GM23248 (cell line): ENCODE data around the gene RFNG. TPM values are rescaled to one million over a fixed set of nuclear protein-coding genes. Genes with fewer than 3 reads are reported as not detected.

ENCODE experiments used
- DNase-seq: peaks from one replicate; pipeline ENCODE4 v3.0.0-alpha.2; 2015
- H2AFZ ChIP-seq: fragments of 200-600 bp; sonication (generic); 2 replicates; pipeline ENCODE4 v1.6.1; 2016; ENCODE audit warnings: antibody characterized with exemption
- H3F3A ChIP-seq: fragments of 200-600 bp; sonication (generic); 2 replicates; pipeline ENCODE4 v1.6.1; 2016; ENCODE audit warnings: mild to moderate bottlenecking, antibody characterized with exemption, mixed run types; ENCODE audit not compliant: insufficient read depth
- H3K27ac ChIP-seq: fragments of 200-600 bp; sonication (generic); 2 replicates; pipeline ENCODE4 v1.5.1; 2016; ENCODE audit warnings: mild to moderate bottlenecking
- H3K27me3 ChIP-seq: fragments of 200-600 bp; sonication (generic); replicated peaks from 2 replicates; pipeline ENCODE4 v1.6.1; 2016; ENCODE audit warnings: mild to moderate bottlenecking; ENCODE audit not compliant: insufficient read depth
- H3K36me3 ChIP-seq: fragments of 200-600 bp; sonication (generic); 2 replicates; pipeline ENCODE4 v1.6.1; 2016; ENCODE audit warnings: low read depth, mild to moderate bottlenecking
- H3K4me1 ChIP-seq: fragments of 200-600 bp; sonication (generic); 2 replicates; pipeline ENCODE4 v1.6.1; 2016; ENCODE audit warnings: mild to moderate bottlenecking; ENCODE audit not compliant: insufficient read depth
- H3K4me2 ChIP-seq: fragments of 200-600 bp; sonication (generic); one replicate; pipeline ENCODE4 v1.6.1; 2016; ENCODE audit warnings: mild to moderate bottlenecking; ENCODE audit not compliant: unreplicated experiment
- H3K4me3 ChIP-seq: fragments of 200-600 bp; sonication (generic); 2 replicates; pipeline ENCODE4 v1.5.1; 2016; ENCODE audit warnings: mild to moderate bottlenecking
- H3K79me2 ChIP-seq: fragments of 200-600 bp; sonication (generic); 2 replicates; pipeline ENCODE4 v1.6.1; 2016; ENCODE audit warnings: mild to moderate bottlenecking; ENCODE audit not compliant: insufficient read depth
- H3K9ac ChIP-seq: fragments of 200-600 bp; sonication (generic); 2 replicates; pipeline ENCODE4 v1.6.1; 2016; ENCODE audit warnings: mild to moderate bottlenecking
- H3K9me2 ChIP-seq: fragments of 200-600 bp; sonication (generic); 2 replicates; pipeline ENCODE4 v1.6.1; 2016; ENCODE audit warnings: mixed run types, mild to moderate bottlenecking, moderate library complexity; ENCODE audit not compliant: insufficient read depth
- H3K9me3 ChIP-seq: fragments of 200-600 bp; sonication (generic); one replicate; pipeline ENCODE4 v1.6.1; 2017; ENCODE audit warnings: low read depth
- H4K20me1 ChIP-seq: fragments of 200-600 bp; sonication (generic); 2 replicates; pipeline ENCODE4 v1.6.0; 2016; ENCODE audit not compliant: insufficient read depth
- EZH2 ChIP-seq: fragments of 200-600 bp; sonication (generic); IDR thresholded peaks from 2 replicates; pipeline ENCODE4 v1.6.1; 2018; ENCODE audit warnings: antibody characterized with exemption, mild to moderate bottlenecking; ENCODE audit not compliant: insufficient read depth, poor library complexity, severe bottlenecking
- EZH2phosphoT487 ChIP-seq: fragments of 200-600 bp; sonication (generic); IDR thresholded peaks from 2 replicates; pipeline ENCODE4 v1.6.1; 2018; ENCODE audit warnings: antibody characterized with exemption, moderate library complexity, mild to moderate bottlenecking, low read depth; ENCODE audit not compliant: insufficient read depth
- WGBS, 2 experiments: methylation state at CpG; one replicate each; pipeline ENCODE4 v1.1.6; 2015 to 2017; ENCODE audit warnings: low lambda C conversion rate in 2 of 2, low coverage in 1 of 2; ENCODE audit errors: missing lambda C conversion rate in 2 of 2; 5-methylcytosine and 5-hydroxymethylcytosine counted together
- in situ Hi-C: fragments of 300-500 bp; cut with MboI; formaldehyde crosslinking; loops from 2 replicates; pipeline ENCODE4 v1.15.0; 2020
- polyA plus RNA-seq: library from polyadenylated mRNA; unstranded; fragments of >200 nt; fragmentation: Nextera tagmentation; extraction: Ambion mirVana; gene quantifications from 2 replicates; pipeline ENCODE4 v1.2.1, GENCODE V29; 2016
- total RNA-seq: library from RNA; depleted of rRNA; stranded (reverse); fragments of >200 nt; shearing (Covaris generic); gene quantifications from 2 replicates; pipeline ENCODE4 v1.2.3, GENCODE V29; 2014

Gene RFNG
- total and polyA plus RNA-seq, 2 experiments from 2014 or later = 11.8 to 59.8 TPM

- no peak for TF ChIP-seq EZH2
- TF ChIP-seq EZH2phosphoT487 = no peak
- Histone ChIP-seq H3K36me3 (no peaks in the 10 kb centered on the region), H3K4me3 (no peak overlapping the region), H3K9me2 (no peaks in the 10 kb centered on the region), H3K4me1 (no peaks in the 10 kb centered on the region), H2AFZ (no peak overlapping the region), H3K79me2 (no peaks in the 10 kb centered on the region), H3K9ac (no peak overlapping the region), H4K20me1 (no peaks in the 10 kb centered on the region), H3K27ac (no peak overlapping the region), H3K27me3 (no peaks in the 10 kb centered on the region), H3K4me2 (no peak overlapping the region), H3F3A (no peaks in the 10 kb centered on the region), H3K9me3 (no peaks in the 10 kb centered on the region)
- in situ Hi-C loops = no loop called here
- DNase-seq = no peak
- WGBS, 2 experiments = 87 to 89% methylated on average over 27 to 31 of the region's 31 CpGs
Measured at GRCh38 chr17:82084373-82085030, 32.9 kb upstream of the RFNG start.

DNA sequence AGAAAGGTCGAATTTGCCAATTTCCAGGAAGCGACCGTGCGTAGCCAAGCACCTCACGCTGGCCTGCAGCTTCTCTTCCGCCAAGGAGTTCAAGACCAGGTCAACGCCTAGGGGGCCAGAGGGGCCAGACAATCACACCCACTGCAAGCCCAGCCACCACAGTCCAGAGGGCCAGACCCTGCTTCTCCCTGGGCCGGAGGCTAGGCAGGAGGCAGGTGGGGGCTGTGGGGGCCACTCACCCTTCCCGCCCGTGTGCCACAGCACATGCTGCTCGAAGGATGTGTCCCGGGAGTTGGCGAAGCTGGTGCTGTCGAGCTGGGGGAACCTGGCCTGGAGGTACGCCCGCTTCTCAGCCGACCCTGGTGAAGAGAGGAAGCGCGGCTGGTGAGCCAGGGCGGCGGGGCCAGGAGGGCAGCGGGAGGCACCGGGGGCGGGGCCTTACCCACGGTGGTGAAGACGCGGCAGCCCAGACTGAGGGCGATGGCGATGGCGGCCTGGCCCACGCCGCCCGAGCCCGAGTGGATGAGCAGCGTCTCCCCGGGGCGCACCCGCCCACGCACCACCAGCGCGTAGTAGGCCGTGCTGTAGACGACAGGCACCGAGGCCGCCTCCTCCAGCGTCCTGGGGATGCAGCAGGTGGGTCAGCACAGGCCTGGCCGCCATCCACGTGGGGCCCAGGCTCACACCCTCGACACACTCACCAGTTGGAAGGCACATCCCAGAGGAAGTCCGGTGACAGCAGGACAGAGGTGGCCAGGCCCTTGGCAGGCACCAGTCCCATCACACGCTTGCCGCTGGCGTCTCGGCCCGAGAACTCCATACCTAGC lies 32.1 kb upstream of the RFNG start:
- Histone ChIP-seq H3K4me3 (no peak overlapping the region), H3K4me1 (no peaks in the 10 kb centered on the region), H3K79me2 (no peaks in the 10 kb centered on the region), H3K9me3 (no peaks in the 10 kb centered on the region), H3K36me3 (no peaks in the 10 kb centered on the region), H4K20me1 (no peaks in the 10 kb centered on the region), H2AFZ (no peak overlapping the region), H3K4me2 (no peak overlapping the region), H3F3A (no peaks in the 10 kb centered on the region), H3K27ac (no peak overlapping the region), H3K9me2 (no peaks in the 10 kb centered on the region), H3K27me3 (no peaks in the 10 kb centered on the region), H3K9ac (no peak overlapping the region)
- no peak for DNase-seq
- in situ Hi-C loops = no loop called here
- no peak for TF ChIP-seq EZH2phosphoT487
- TF ChIP-seq EZH2 = no peak
- WGBS, 2 experiments = 93 to 94% methylated on average over 42 to 55 of the region's 55 CpGs

DNA sequence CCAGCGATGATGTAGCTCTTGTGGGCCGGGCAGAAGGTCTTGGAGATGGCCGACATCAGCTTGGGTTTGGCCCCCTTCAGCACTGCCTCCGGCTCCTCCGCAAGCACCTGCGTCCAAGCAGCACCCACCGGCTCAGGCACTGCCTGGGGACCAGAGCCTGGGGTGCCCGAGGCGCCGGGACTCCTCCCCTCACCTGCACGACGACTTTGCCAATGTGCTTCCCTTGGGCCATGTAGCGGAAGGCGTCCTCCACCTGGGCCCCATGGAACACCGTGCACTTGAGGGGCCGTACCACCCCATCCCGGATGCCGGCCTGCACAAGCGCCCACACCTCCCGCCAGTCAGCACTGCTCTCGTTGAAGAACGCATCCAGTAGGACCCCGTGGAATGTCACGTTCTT lies 31.4 kb upstream of the RFNG start:
- in situ Hi-C loops = no loop called here
- no peak overlapping the region for H3K4me3 ChIP-seq
- H3K9me2 ChIP-seq = no peaks in the 10 kb centered on the region
- H3K4me2 ChIP-seq = no peak overlapping the region
- no peaks in the 10 kb centered on the region for H3K79me2 ChIP-seq
- no peaks in the 10 kb centered on the region for H4K20me1 ChIP-seq
- no peak for DNase-seq
- no peaks in the 10 kb centered on the region for H3K36me3 ChIP-seq
- H2AFZ ChIP-seq = no peak overlapping the region
- no peaks in the 10 kb centered on the region for H3K9me3 ChIP-seq
- TF ChIP-seq EZH2 (no peak), EZH2phosphoT487 (no peak)
- no peak overlapping the region for H3K9ac ChIP-seq
- WGBS, 2 experiments = 96 to 97% methylated on average over 16 to 24 of the region's 24 CpGs
- H3K27me3 ChIP-seq = no peaks in the 10 kb centered on the region
- no peaks in the 10 kb centered on the region for H3F3A ChIP-seq
- no peaks in the 10 kb centered on the region for H3K4me1 ChIP-seq
- no peak overlapping the region for H3K27ac ChIP-seq

- Histone ChIP-seq H3K27ac (no peak overlapping the region), H3K27me3 (no peaks in the 10 kb centered on the region), H3K9me3 (no peaks in the 10 kb centered on the region), H3K79me2 (no peaks in the 10 kb centered on the region), H2AFZ (no peak overlapping the region), H3K4me3 (no peak overlapping the region), H3K4me2 (no peak overlapping the region), H3K9me2 (no peaks in the 10 kb centered on the region), H4K20me1 (no peaks in the 10 kb centered on the region), H3F3A (no peaks in the 10 kb centered on the region), H3K4me1 (no peaks in the 10 kb centered on the region), H3K9ac (no peak overlapping the region), H3K36me3 (no peaks in the 10 kb centered on the region)
- no peak for TF ChIP-seq EZH2
- TF ChIP-seq EZH2phosphoT487 = no peak
- in situ Hi-C loops = no loop called here
- WGBS, 2 experiments = 93 to 94% methylated on average over 16 to 19 of the region's 19 CpGs
- no peak for DNase-seq
Measured at GRCh38 chr17:82082456-82082855, 30.8 kb upstream of the RFNG start.
